Left cardiac atrium (tissue), 4 donors: ENCODE data around the gene CSNK1A1L. TPM values are rescaled to one million over a fixed set of nuclear protein-coding genes. Genes with fewer than 3 reads are reported as not detected.

Experiments
- ATAC-seq, 2 donors: fragments of 200-7000 bp; cut with Tn5 transposase; one replicate each; pipeline ENCODE4 v1.9.1; 2020; ENCODE audit warnings: mild to moderate bottlenecking in 2 of 2, moderate library complexity in 2 of 2
- DNase-seq: peaks from one replicate; pipeline ENCODE4 v3.0.0-alpha.2; 2020
- intact Hi-C, 2 donors: fragments of 100-400 bp; cut with DNase I; formaldehyde crosslinking; loops; one replicate each; pipeline versions ENCODE4 v1.14.1 to v1.15.1; 2022 to 2023
- long read RNA-seq: library from polyadenylated mRNA; unstranded; transcript quantifications from one replicate; pipeline ENCODE4 v2.0.0, GENCODE V29; 2021
- total RNA-seq, 2 donors: library from RNA; stranded (reverse); fragmentation: NEBNext Ultra II Directional; extraction: Animal tissue kit (Norgen Biotek cat#: 25700); gene quantifications; one replicate each; pipeline ENCODE4 v1.2.1, GENCODE V29; 2021
- donor health status: DM: no; HTN: yes; CAD: no.
- donor health status: DM: no; HTN: yes; CAD: no; lungs with severe emphysema.
- donor health status: DM: yes; HTN: yes; CAD: no.
- donor health status: Dilated cardiomyopathy.

CSNK1A1L gene
- not detected for total RNA-seq
- long read RNA-seq = 0 reads

DNA sequence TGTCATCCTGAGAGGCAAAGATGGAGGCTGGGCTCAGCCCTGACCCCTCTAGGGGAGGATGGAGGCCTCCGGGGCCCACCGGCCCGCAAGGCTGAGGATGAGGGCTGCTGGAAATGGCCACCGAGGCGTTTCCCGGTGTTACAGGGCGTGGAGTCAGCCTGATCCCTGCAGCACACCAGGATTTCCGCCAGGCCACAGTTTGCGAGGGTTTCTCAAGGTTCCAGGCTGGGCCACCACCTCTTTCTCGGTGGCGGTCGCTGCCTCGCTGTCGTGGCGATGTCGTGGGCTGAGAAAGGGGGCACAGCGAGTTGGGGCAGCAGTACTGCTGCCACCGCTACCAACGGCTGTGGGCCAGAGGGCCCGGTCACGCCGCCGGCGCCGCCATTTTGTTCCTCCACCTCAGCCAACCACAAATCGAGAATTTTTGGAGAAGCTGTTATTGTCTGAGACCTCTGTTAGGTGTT lies at the start of gene CSNK1A1L:
CSNK1A1L (minus strand) TSS at position 414 of the 464 bp plus-strand sequence; CDS start at position 6, 408 bp downstream.
- intact Hi-C loops = no loop called here
- no peak for DNase-seq
- no peak for ATAC-seq

DNA sequence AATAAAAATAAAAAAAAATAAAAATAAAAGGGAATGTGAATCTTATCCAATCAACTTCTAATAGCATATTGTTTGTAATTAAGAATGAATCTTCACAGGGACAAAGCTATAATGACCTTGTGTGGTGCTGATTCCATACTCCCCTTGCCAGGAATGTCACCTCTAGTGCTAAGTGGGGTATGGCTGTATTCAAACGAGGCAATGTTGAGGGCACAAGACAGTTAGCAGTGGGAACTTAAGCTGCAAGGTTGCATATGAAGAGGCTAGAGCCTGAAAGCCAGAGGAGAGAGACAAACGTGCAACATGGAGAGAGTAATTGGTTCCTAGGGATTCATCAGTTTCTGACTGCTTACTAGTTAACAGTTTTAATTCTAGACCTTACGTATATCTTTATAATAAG lies 43.9 kb upstream of the CSNK1A1L start:
- ATAC-seq (no peak), DNase-seq (no peak)
- intact Hi-C loops = no loop called here

DNA sequence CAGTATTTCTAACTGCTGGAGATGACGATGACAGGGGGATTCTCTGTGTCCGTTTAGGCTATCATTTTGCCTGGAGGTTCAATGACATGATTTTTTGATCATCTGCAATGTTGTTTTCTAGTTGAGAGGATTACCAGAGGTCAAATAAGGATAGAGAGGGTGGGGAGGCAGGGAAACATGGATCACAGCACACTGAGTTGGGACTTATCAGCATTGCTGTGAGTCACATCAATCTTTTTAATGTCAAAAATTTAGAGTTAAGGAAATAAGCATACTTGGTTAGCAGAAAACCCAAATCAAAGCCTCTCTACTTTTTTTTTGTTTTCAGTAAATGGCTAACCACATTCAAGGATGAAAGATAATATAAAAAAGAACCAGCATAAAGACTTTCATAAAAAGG lies 43.0 kb upstream of the CSNK1A1L start:
- intact Hi-C loops = no loop called here
- ATAC-seq (peak in 1 of 2 donors; percentile 45), DNase-seq (no peak)

DNA sequence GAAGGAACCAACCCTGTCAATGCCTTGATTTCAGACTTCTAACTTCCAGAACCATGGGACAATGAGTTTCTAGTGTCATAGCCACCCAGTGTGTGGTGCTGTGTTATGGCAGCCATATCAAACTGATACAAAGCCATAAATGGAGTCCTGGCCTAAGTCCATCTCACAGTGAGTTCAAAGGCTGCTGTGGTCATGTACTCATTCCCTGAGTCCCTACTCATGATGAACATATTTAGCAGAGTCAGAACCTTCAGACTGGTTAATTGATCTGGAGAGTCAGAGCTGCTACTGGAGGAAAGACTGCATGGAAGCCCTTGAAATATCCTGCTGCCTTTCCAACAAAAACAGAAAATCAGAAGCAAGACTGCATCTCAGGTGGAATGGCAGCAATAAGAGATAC lies 39.2 kb upstream of the CSNK1A1L start:
- ATAC-seq (no peak), DNase-seq (no peak)
- intact Hi-C loops = no loop called here

DNA sequence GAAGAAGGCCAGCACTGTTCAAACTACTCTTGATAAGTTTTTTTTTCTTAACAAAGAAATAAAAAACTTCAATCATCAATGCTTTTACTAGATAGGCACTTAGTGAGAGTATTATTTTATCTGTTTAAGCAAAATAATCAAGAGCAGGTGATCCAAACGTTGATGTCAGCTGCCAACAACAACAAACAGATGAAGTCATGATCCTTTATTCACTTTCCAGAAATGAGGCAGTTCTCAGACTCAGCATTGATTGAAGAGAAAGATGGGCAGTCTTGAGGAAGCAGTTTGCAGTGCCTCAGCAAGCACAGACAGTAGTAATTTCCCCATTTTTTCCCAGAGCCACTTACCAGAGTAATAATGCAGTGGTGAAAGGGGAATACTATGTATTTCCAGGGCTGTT lies 38.4 kb upstream of the CSNK1A1L start:
- DNase-seq (no peak), ATAC-seq (peak in 1 of 2 donors; percentile 72)
- intact Hi-C loops = no loop called here

DNA sequence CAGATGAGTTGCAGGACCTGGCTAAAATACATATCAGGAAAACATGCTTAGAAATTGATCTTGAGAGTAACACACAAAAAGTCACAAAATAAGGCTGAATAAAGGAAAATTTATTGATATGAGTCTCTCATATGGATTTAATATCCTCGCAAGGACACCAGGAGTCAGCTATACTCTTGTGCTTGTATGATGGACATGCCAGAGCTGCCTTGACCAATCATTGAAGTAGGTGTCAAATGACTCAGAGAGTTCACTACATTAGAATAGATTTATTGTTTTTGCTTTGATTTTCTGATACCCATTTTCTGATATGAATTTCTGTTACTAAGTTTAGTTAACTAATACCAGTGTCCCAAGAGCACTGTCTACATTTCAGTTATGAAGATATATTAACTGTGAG lies 37.4 kb upstream of the CSNK1A1L start:
- DNase-seq = no peak
- no peak for ATAC-seq
- intact Hi-C loops = no loop called here

DNA sequence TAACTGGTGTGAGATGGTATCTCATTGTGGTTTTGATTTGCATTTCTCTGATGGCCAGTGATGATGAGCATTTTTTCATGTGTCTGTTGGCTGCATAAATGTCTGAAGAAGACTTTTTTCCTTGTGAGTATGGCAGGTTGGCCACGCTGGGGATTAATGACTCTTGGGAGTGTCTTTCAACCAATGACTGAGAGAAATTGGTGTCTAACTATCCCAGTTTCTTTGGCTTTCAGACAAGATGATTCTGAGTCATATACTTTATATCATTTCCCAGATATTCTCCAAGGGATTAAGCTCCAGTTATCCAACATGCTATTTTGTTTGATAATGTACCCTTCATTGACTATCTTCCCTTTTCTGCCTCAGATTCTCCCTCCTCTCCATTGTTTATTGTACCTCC lies 35.5 kb upstream of the CSNK1A1L start:
- intact Hi-C loops = no loop called here
- DNase-seq (no peak), ATAC-seq (no peak)

DNA sequence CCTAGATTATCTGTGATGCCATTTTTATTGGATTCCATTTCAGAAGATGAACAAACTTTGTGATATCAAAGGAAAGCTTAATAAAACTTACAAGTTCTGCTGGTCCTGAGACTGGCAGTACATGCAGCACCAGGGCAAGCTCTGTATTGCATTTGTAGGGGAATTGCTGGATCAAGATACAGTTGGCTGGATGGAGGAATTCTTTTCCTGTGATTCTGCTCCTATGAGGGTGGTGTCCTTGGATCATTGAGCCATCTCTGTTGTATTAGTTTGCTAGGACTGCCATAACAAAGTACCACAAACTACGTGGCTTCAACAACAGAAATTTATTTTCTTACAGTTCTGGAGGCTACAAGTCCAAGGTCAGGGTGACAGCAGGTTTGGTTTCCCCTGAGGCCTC lies 33.9 kb upstream of the CSNK1A1L start:
- intact Hi-C loops = loop anchor here in 1 of 2 donors (10.0 kb wide), 1 partner anchor 45 kb away; no protein-coding TSS in a partner anchor
- ATAC-seq = no peak
- no peak for DNase-seq

DNA sequence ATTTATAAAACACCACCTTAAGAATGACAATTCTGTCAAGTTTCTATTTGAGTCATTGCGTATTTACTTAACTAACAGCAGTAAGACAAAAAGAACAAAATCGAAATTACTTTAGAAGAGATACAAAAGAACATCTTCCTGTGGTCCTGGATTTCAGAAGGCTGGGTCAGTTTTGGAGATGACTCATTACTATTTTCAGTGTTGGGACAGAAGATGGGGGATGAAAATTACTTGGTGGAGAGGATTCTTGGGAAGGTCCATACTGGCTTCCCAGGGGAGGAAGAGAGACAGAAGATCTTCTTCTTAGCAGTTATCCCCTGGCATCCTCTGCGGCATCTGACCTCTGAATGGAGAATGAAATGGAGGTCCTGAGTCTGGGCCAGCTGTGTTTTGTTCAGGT lies 33.5 kb upstream of the CSNK1A1L start:
- ATAC-seq (no peak), DNase-seq (no peak)
- intact Hi-C loops = loop anchor here in 1 of 2 donors (10.0 kb wide), 1 partner anchor 46 kb away; no protein-coding TSS in a partner anchor

DNA sequence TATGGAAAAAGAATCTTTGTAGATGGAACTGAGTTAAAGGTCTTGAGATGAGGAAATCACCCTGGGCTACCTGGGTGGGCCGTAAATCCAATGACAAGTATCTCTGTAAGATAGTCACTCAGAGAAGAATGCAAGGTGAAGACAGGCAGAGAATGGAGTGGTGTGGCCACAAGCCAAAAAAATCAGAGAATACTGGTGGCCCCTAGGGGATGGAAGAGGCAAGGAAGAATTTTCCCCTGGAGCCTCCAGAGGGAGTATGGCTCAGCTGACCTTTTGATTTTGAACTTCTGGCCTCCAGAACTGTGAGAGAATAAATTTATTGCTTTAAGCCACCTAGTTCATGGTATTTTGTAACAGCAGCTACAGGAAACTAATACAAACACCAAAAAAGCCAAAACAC lies 32.7 kb upstream of the CSNK1A1L start:
- ATAC-seq (no peak), DNase-seq (no peak)
- intact Hi-C loops = loop anchor here in 1 of 2 donors (10.0 kb wide), 1 partner anchor 47 kb away; no protein-coding TSS in a partner anchor

DNA sequence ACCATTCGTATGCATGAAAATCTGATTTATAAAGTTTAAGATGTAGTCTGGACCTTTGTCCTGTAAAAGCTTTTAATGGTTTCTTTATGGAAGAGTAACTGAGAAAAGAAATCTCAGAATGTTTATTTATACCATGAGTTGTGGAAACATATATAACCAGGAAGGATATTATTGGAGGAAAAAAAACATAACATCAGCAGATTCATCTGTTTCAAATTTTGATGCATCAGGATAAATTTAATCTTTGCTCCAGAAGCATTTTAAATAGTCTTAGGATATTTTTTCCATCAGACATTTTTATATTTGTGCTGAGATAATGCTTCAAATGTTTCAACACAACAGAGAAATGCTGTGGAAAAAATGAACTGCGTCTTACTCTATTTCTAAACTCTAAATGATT lies 31.2 kb upstream of the CSNK1A1L start:
- ATAC-seq (no peak), DNase-seq (no peak)
- intact Hi-C loops = loop anchor here in 1 of 2 donors (10.0 kb wide), 1 partner anchor 48 kb away; no protein-coding TSS in a partner anchor

DNA sequence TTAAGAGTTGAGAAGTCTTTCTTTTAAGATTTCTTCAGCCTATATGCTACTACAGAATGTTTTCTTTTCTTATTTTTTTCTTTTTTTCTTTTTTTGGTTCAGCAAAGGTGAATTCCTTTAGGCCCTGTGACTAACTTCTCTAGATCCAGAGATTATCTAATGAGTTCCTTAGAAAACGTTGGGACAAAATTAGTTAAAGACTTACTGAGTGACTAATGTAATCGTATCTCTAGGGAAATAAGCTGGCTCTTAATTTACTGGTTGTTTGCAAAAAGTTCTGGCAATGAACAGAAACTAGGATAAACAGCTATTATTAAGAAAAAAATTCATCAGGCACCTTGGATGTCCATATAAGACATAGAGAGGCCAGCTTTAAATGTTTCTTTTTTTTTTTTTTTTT lies 30.7 kb upstream of the CSNK1A1L start:
- intact Hi-C loops = loop anchor here in 1 of 2 donors (10.0 kb wide), 1 partner anchor 49 kb away; no protein-coding TSS in a partner anchor
- no peak for DNase-seq
- ATAC-seq = peak in 1 of 2 donors; percentile 41

DNA sequence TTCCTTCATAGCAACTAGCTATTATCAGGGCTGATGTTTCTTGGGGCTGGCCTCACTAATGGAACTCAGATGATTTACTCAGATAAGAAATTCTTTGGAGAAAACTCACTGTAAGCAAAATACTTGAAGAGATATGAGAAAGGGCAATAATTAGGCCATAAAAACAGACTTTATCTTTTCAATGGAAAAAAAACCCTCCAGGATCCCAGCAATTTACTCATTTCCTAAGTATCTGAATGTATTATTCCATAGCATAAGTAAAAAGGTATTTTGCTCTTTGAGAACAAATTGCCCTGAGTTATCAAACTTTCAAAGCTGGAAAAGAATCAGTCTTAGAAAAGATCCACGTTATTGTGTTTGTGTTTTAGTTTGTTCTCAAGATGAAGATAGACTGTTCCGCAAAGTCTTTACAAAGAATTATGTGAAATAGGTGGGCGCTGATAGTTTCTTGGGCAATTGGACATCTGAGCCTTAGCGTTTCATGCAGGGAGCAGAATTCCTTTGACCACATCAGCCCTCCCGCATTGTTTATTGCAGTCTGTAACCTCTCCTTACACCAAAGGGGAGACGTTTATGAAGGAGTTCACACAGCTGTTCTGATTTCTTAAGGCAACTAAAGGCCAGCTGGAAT lies 29.1 kb upstream of the CSNK1A1L start:
- ATAC-seq (peak in 1 of 2 donors; percentile 84), DNase-seq (no peak)
- intact Hi-C loops = loop anchor here in 1 of 2 donors (10.0 kb wide), 1 partner anchor 50 kb away; no protein-coding TSS in a partner anchor

DNA sequence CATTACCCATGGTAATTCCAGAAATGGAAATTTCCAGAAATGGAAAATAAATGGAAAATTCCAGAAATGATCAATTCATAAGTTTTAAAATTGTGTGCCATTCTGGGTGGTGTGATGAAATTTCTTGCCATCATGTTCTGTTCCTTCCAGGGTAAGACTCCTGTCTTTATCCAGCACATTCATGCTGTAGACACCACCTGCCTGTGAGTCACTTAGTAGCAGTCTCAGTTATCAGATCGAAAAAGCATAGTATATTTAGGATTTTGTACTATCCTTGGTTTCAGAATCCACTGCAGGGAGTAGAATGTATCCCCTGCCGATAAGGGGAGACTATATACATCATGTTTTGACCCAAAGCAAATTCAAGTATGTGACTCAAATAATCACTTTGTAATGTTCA lies 26.7 kb upstream of the CSNK1A1L start:
- no peak for DNase-seq
- no peak for ATAC-seq
- intact Hi-C loops = loop anchor here in 1 of 2 donors (10.0 kb wide), 1 partner anchor 53 kb away; no protein-coding TSS in a partner anchor

DNA sequence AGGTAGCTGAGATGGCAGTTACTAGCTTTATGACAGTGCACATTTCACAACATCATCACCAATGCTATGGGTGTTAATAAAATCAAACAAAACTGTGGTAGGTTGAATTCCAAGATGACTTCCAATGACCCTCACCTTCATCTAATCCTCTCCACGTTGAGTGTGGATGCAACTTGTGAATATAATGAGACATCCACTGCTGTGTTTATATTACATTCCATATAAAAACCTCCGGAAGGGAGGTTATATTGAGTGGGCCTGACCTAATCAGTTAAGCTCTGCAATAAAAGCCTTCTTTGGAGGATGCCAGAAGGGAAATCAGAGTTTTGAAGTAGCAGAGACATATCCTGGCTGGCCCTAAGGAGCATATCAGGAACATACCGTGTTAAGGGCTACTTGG lies 25.6 kb upstream of the CSNK1A1L start:
- intact Hi-C loops = loop anchor here in 1 of 2 donors (10.0 kb wide), 1 partner anchor 54 kb away; no protein-coding TSS in a partner anchor
- ATAC-seq (no peak), DNase-seq (no peak)

DNA sequence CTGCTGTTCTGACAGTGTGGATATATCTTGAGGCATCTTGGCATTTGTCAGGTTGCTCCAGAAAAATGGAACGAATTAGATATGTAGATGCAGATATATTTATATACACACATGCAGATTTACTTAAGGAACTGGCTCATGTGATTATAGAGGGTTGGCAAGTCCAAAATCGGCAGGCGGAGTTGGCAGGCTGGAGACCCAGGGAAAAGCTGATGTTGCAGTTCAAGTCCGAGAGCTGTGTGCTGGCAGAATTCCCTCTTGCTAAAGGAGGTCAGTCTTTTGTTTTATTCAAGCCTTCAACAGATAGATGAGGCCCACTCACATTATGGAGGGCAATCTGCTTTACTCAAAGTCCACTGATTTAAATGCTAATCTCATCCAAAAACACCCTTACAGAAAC lies 24.4 kb upstream of the CSNK1A1L start:
- intact Hi-C loops = loop anchor here in 1 of 2 donors (10.0 kb wide), 1 partner anchor 55 kb away; no protein-coding TSS in a partner anchor
- DNase-seq = no peak
- no peak for ATAC-seq

DNA sequence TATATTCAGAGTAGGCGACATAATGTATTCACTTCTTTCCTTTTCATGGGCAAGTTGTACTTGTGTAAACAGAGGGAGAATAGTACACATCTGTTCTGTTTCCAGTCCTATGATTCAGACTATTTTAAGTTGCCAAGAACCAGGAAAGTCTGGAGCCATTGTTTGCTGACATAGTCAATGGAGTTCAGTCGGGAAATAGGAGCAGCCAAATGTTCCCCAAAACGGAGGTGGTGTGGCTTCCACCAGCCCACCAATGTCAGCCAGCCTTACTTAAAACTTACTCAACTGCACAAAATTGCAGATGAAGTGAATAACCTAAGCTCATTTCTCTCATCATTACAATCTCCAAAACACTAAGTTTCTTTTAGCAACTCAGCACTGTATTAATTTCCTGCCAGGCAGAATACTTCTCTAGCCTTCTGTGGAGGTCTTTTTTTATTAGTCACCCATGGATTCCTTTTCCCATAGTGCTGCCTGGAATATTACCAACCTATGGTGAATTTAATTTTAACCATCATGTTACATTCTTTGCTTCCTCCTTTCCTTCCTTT lies 22.3 kb upstream of the CSNK1A1L start:
- intact Hi-C loops = no loop called here
- DNase-seq = peak; percentile 34

DNA sequence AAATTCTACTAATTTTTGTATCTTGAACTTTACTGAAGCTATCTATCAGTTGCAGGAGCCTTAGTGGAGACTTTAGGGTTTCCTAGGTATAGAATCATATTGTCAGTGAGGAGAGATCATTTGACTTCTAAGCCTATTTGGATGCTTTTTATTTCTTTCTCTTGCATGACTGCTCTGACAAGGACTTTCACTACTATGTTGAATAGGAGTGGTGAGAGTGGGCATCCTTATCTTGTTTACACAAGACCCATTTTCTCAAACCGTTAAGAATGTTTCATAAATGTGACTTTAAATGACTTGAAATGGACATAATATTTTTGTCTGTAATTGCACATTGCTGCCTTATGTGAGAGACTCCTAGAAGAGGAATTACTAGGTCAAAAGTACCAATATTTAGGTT lies 17.9 kb upstream of the CSNK1A1L start:
- DNase-seq (no peak), ATAC-seq (no peak)
- intact Hi-C loops = no loop called here

More for the DNA sequence above, 22.3 kb upstream of the CSNK1A1L start:
- peak; percentile 91 to 97 for ATAC-seq

DNA sequence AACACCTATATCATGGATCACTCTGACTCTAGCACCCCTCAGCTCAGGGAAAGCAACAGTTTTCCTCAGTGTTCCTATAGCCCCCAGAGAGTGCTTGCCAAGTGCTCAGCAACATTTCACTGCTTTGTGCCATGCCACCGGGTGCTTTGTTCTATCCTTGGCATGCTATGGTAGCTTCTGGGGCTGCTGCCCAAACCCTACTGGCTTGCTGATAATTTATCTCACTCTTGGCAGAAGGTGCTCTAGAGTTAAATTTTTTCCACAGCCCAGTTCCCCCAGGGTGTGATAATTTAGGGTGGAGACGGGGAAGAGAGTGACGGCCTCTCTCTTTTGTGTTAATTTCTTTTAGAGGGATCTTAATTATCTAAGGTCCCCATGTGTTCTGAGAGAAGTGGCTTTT lies 12.6 kb upstream of the CSNK1A1L start:
- intact Hi-C loops = no loop called here
- ATAC-seq = peak; percentile 89 to 94
- DNase-seq = peak; percentile 63

DNA sequence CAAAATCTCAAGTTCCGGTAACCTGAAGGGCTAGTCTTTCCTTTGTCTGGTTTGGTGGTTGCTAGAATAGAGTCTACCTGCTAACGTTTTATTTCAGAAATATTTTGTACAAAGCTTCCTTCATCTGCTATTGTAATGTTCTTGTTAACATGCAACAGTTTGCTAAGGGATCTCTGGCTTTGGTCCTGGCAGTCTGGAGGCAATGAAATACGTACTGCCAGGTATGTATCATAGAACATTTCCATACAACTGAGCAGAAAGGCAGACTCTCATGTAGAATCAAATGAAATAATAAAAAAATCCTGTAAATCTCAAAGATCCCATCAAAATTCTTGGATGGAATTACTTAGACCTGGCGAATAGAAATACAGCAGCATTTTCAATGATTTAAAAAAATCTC lies 8.8 kb upstream of the CSNK1A1L start:
- intact Hi-C loops = no loop called here
- no peak for DNase-seq

More for the DNA sequence above, 8.8 kb upstream of the CSNK1A1L start:
- ATAC-seq = no peak
